K562 (cell line): ENCODE measurements around the gene DDX55. TPM values are rescaled to one million over a fixed set of nuclear protein-coding genes. Genes with fewer than 3 reads are reported as not detected.

ENCODE experiments used
- FOXA1 ChIP-seq: fragments of 450-650 bp; IDR thresholded peaks from 2 replicates; pipeline ENCODE4 v1.6.1; 2016; ENCODE audit warnings: mild to moderate bottlenecking, borderline replicate concordance
- HMBOX1 ChIP-seq: sonication (generic); IDR thresholded peaks from 2 replicates; pipeline ENCODE4 v1.6.1; 2016
- NRF1 ChIP-seq, 2 experiments: fragments of 450-650 bp; IDR thresholded peaks in 1 of 2; conservative IDR thresholded peaks in 1 of 2; 2 replicates each; pipeline ENCODE4 v1.6.1; 2014; ENCODE audit warnings: mild to moderate bottlenecking in 2 of 2
- POLR3A ChIP-seq: IDR thresholded peaks from 2 replicates; pipeline ENCODE4 v1.6.1; 2011; ENCODE audit warnings: borderline replicate concordance, mild to moderate bottlenecking, moderate library complexity; ENCODE audit not compliant: insufficient read length, insufficient read depth; ENCODE audit errors: extremely low read depth
- PTRF ChIP-seq: fragments of 450-650 bp; IDR thresholded peaks from 2 replicates; pipeline ENCODE4 v1.6.1; 2016; ENCODE audit warnings: mild to moderate bottlenecking, missing genetic modification characterization, missing compliant biosample characterization
- RUNX1 ChIP-seq: sonication (generic); IDR thresholded peaks from 2 replicates; pipeline ENCODE4 v1.6.1; 2016; ENCODE audit warnings: antibody characterized with exemption, low read depth
- SAFB2 ChIP-seq: fragments of 200-400 bp; formaldehyde crosslinking; IDR thresholded peaks from 2 replicates; pipeline ENCODE4 v1.6.1; 2018; ENCODE audit warnings: borderline replicate concordance, low read length, low read depth, moderate library complexity; ENCODE audit not compliant: severe bottlenecking
- SFPQ ChIP-seq: fragments of 200-400 bp; formaldehyde crosslinking; IDR thresholded peaks from 2 replicates; pipeline ENCODE4 v1.6.1; 2017; ENCODE audit warnings: mild to moderate bottlenecking, low read depth, low read length, moderate library complexity
- SMAD4 ChIP-seq: fragments of 250-450 bp; sonication (Bioruptor Pico); conservative IDR thresholded peaks from 2 replicates; pipeline ENCODE4 v1.8.0; 2021; ENCODE audit warnings: inconsistent platforms, mild to moderate bottlenecking, moderate library complexity
- TFAP4 ChIP-seq: sonication (generic); formaldehyde crosslinking; IDR thresholded peaks from 2 replicates; pipeline ENCODE4 v1.8.0; 2022; ENCODE audit warnings: missing genetic modification reagents, mild to moderate bottlenecking, moderate library complexity, borderline replicate concordance
- TOE1 ChIP-seq, 2 experiments: fragments of 450-650 bp in 1 of 2; sonication (generic) in 1 of 2; formaldehyde crosslinking in 1 of 2; IDR thresholded peaks; 2 replicates each; pipeline versions ENCODE4 v1.7.1 to v1.8.0; 2016 to 2022; ENCODE audit warnings: borderline replicate concordance in 2 of 2, mild to moderate bottlenecking in 2 of 2, antibody characterized with exemption in 1 of 2, inconsistent platforms in 1 of 2, low read depth in 1 of 2, missing genetic modification reagents in 1 of 2, moderate library complexity in 1 of 2
- TRIM24 ChIP-seq, 2 experiments: fragments of 450-650 bp; IDR thresholded peaks; 2 replicates each; pipeline ENCODE4 v1.6.1; 2016
- ZBTB43 ChIP-seq: sonication (generic); formaldehyde crosslinking; IDR thresholded peaks from 2 replicates; pipeline ENCODE4 v1.8.0; 2023; ENCODE audit warnings: mild to moderate bottlenecking, missing genetic modification reagents
- ZBTB49 ChIP-seq: sonication (generic); formaldehyde crosslinking; IDR thresholded peaks from 2 replicates; pipeline ENCODE4 v1.8.0; 2022; ENCODE audit warnings: missing genetic modification reagents, mild to moderate bottlenecking, borderline replicate concordance
- ZZZ3 ChIP-seq: fragments of 450-650 bp; IDR thresholded peaks from 2 replicates; pipeline ENCODE4 v1.6.1; 2016; ENCODE audit warnings: antibody characterized with exemption, mild to moderate bottlenecking, moderate library complexity
- polyA plus RNA-seq, 8 experiments: library from polyadenylated mRNA; depleted of rRNA in 4 of 8; stranded (reverse) in 5 of 8; unstranded in 3 of 8; fragments of >200 nt; fragmentation: Nextera tagmentation in 2 of 8; fragmentation: Illumina TruSeq in 1 of 8; extraction: Ambion mirVana in 2 of 8; extraction: Trizol in 1 of 8; gene quantifications; 2 replicates each; pipeline versions ENCODE4 v1.2.1 to v1.2.3, GENCODE V29; 2011 to 2014; ENCODE audit warnings: inconsistent platforms in 1 of 8, missing spikeins in 1 of 8
- total RNA-seq, 7 experiments: library from RNA; depleted of rRNA in 6 of 7; stranded (reverse); fragments of >200 nt in 6 of 7; fragmentation: Illumina TruSeq in 2 of 7; extraction: Trizol in 2 of 7; gene quantifications; 2 replicates each; pipeline versions ENCODE4 v1.2.1 to v1.2.3, GENCODE V29; 2011 to 2021; ENCODE audit warnings: low replicate concordance in 1 of 7

The DDX55 gene
- total and polyA plus RNA-seq, 9 of the 15 experiments (the other 6 are each of a cell fraction or from before 2014, with no cell fraction given): 10.6 to 71.0 (median 60.9) TPM

- TF ChIP-seq ZBTB49 (CRISPR knock-in tag) (no peak), FOXA1 (no peak), POLR3A (no peak), NRF1 (conservative IDR thresholded peaks at IDR 0.05 in 1 of 2, IDR thresholded peaks at IDR 0.05 in 1 of 2) (peak; percentile 86 to 89), TRIM24 (IDR thresholded peaks at IDR 0.05) (0 out of 4 replicates have a peak, but pooled peaks of 1 of the 2 experiments have one; percentile 12), SMAD4 (CRISPR knock-in tag) (0 out of 2 replicates have a peak, but pooled peaks have one; percentile 21), TFAP4 (CRISPR knock-in tag) (peak; percentile 93), ZBTB43 (CRISPR knock-in tag) (no peak), TOE1 (IDR thresholded peaks at IDR 0.05; ENCODE audit: borderline replicate concordance) (peak; percentile 45), TOE1 (CRISPR knock-in tag; IDR thresholded peaks at IDR 0.05; ENCODE audit: borderline replicate concordance, low read depth) (no peak), RUNX1 (no peak), ZZZ3 (peak; percentile 69; the same call in 1 of the 2 replicates), SFPQ (no peak), HMBOX1 (no peak), SAFB2 (no peak), PTRF (tag) (no peak)
Measured at GRCh38 chr12:123633379-123634141, 31.7 kb downstream of the DDX55 start, which contains the start of the genes EIF2B1 and GTF2H3 (continued).
